Ishikawa (cell line): Measurements from ENCODE around the gene C14orf132.

Source experiments
- CEBPB ChIP-seq: IDR thresholded peaks from 2 replicates; pipeline ENCODE4 v1.6.1; 2012
- CREB1 ChIP-seq: IDR thresholded peaks from 2 replicates; pipeline ENCODE4 v1.6.1; 2012; ENCODE audit warnings: low read depth
- EP300 ChIP-seq: IDR thresholded peaks from 2 replicates; pipeline ENCODE4 v1.6.1; 2012; ENCODE audit warnings: borderline replicate concordance
- FOXM1 ChIP-seq: IDR thresholded peaks from 2 replicates; pipeline ENCODE4 v1.6.1; 2012; ENCODE audit warnings: low read depth, borderline replicate concordance
- TAF1 ChIP-seq: IDR thresholded peaks from 2 replicates; pipeline ENCODE4 v1.6.1; 2012; ENCODE audit warnings: low read depth, mild to moderate bottlenecking
- ZBTB7A ChIP-seq: IDR thresholded peaks from 2 replicates; pipeline ENCODE4 v1.6.1; 2012; ENCODE audit warnings: low read depth
- TF ChIP-seq, protein P1 (sequence below): IDR thresholded peaks from 2 replicates; pipeline ENCODE4 v1.6.1; 2012
- TF ChIP-seq, protein P2 (sequence below): IDR thresholded peaks from 2 replicates; pipeline ENCODE4 v1.6.1; 2012; ENCODE audit warnings: low read depth, mild to moderate bottlenecking

DNA sequence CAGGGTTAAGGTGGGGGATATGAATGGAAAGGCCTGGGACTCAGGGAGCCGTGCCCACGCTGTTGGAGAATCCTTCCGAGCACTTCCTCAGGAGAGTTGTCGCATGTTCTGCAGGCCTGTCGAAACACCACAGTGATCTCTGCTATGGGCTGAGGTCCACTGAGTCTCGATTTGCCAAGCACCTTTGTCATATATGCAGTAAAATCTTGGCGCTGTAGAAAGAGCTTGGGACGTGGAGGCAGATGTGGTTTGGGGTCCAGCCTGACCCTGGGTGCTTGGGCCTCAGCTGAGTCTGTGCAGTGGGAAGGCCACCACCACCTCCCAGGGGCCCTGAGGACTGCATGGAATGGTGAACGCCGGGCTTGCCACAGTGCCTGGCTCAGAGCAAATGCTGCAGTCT is 32.9 kb downstream of the C14orf132 start:
- TF ChIP-seq ZBTB7A, result no peak
- no peak for TF ChIP-seq CEBPB
- TF ChIP-seq, protein P1, sequence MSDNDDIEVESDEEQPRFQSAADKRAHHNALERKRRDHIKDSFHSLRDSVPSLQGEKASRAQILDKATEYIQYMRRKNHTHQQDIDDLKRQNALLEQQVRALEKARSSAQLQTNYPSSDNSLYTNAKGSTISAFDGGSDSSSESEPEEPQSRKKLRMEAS, result no peak
- TF ChIP-seq TAF1, result no peak
- TF ChIP-seq FOXM1, result no peak
- no peak for TF ChIP-seq CREB1
- no peak for TF ChIP-seq EP300
- TF ChIP-seq, protein P2, sequence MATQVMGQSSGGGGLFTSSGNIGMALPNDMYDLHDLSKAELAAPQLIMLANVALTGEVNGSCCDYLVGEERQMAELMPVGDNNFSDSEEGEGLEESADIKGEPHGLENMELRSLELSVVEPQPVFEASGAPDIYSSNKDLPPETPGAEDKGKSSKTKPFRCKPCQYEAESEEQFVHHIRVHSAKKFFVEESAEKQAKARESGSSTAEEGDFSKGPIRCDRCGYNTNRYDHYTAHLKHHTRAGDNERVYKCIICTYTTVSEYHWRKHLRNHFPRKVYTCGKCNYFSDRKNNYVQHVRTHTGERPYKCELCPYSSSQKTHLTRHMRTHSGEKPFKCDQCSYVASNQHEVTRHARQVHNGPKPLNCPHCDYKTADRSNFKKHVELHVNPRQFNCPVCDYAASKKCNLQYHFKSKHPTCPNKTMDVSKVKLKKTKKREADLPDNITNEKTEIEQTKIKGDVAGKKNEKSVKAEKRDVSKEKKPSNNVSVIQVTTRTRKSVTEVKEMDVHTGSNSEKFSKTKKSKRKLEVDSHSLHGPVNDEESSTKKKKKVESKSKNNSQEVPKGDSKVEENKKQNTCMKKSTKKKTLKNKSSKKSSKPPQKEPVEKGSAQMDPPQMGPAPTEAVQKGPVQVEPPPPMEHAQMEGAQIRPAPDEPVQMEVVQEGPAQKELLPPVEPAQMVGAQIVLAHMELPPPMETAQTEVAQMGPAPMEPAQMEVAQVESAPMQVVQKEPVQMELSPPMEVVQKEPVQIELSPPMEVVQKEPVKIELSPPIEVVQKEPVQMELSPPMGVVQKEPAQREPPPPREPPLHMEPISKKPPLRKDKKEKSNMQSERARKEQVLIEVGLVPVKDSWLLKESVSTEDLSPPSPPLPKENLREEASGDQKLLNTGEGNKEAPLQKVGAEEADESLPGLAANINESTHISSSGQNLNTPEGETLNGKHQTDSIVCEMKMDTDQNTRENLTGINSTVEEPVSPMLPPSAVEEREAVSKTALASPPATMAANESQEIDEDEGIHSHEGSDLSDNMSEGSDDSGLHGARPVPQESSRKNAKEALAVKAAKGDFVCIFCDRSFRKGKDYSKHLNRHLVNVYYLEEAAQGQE, result no peak
